CD14-positive monocyte (primary cell): ENCODE data around the gene PLPPR3. TPM values are rescaled to one million over a fixed set of nuclear protein-coding genes. Genes with fewer than 3 reads are reported as not detected.

ENCODE experiments used
- DNase-seq, 3 donors: peaks; one replicate each; pipeline ENCODE4 v3.0.0-alpha.2; 2011 to 2022
- H2AFZ ChIP-seq: 2 replicates; pipeline ENCODE4 v1.6.0; 2012; ENCODE audit warnings: mild to moderate bottlenecking, low read depth, low read length, inconsistent platforms; ENCODE audit not compliant: insufficient read depth, poor library complexity, severe bottlenecking
- H3K27ac ChIP-seq, 2 donors: 1 replicate in 1 of 2; 2 replicates in 1 of 2; pipeline ENCODE4 v1.5.1; 2012 to 2013; ENCODE audit warnings: low read length in 2 of 2, control low read depth in 1 of 2, inconsistent platforms in 1 of 2, low read depth in 1 of 2, mild to moderate bottlenecking in 1 of 2
- H3K27me3 ChIP-seq, 2 donors: one replicate each; pipeline versions ENCODE4 v1.6.0 to v1.6.1; 2011 to 2013; ENCODE audit warnings: low read length in 2 of 2; ENCODE audit not compliant: control insufficient read depth in 2 of 2, insufficient read depth in 2 of 2
- H3K36me3 ChIP-seq, 2 donors: replicated peaks in 1 of 2; 1 replicate in 1 of 2; 2 replicates in 1 of 2; pipeline versions ENCODE4 v1.5.1 to v1.6.1; 2012 to 2013; ENCODE audit warnings: low read length in 2 of 2, control low read depth in 1 of 2, inconsistent platforms in 1 of 2, mild to moderate bottlenecking in 1 of 2; ENCODE audit not compliant: insufficient read depth in 2 of 2, control insufficient read depth in 1 of 2
- H3K4me1 ChIP-seq, 2 donors: 1 replicate in 1 of 2; 2 replicates in 1 of 2; pipeline versions ENCODE4 v1.5.1 to v1.6.1; 2012 to 2013; ENCODE audit warnings: low read length in 2 of 2, control low read depth in 1 of 2, inconsistent platforms in 1 of 2, mild to moderate bottlenecking in 1 of 2, moderate library complexity in 1 of 2; ENCODE audit not compliant: insufficient read depth in 2 of 2, control insufficient read depth in 1 of 2
- H3K4me2 ChIP-seq: replicated peaks from 2 replicates; pipeline ENCODE3; 2012; ENCODE audit warnings: low read length, moderate library complexity, mild to moderate bottlenecking; ENCODE audit not compliant: poor library complexity, severe bottlenecking; ENCODE audit errors: extremely low read depth
- H3K4me3 ChIP-seq, 3 experiments: fragments of 200-600 bp in 1 of 3; sonication (generic) in 1 of 3; replicated peaks in 1 of 3; 1 replicate in 2 of 3; 2 replicates in 1 of 3; pipeline ENCODE4 v1.5.1; 2011 to 2013; ENCODE audit warnings: low read length in 3 of 3, mild to moderate bottlenecking in 3 of 3, control low read depth in 2 of 3, low read depth in 2 of 3, inconsistent platforms in 1 of 3, moderate library complexity in 1 of 3
- H3K79me2 ChIP-seq: 2 replicates; pipeline ENCODE4 v1.6.0; 2012; ENCODE audit warnings: mild to moderate bottlenecking, control low read depth, inconsistent platforms, low read length, moderate library complexity; ENCODE audit not compliant: insufficient read depth
- H3K9ac ChIP-seq: 2 replicates; pipeline ENCODE4 v1.6.0; 2017; ENCODE audit warnings: low read length, mild to moderate bottlenecking; ENCODE audit not compliant: insufficient read depth, poor library complexity, severe bottlenecking
- H3K9me3 ChIP-seq, 2 donors: replicated peaks in 1 of 2; 1 replicate in 1 of 2; 2 replicates in 1 of 2; pipeline versions ENCODE4 v1.5.1 to v1.6.1; 2012 to 2013; ENCODE audit warnings: low read length in 2 of 2, control low read depth in 1 of 2; ENCODE audit not compliant: control insufficient read depth in 1 of 2, insufficient read depth in 1 of 2
- H4K20me1 ChIP-seq: 2 replicates; pipeline ENCODE4 v1.6.0; 2012; ENCODE audit warnings: mild to moderate bottlenecking, low read length, control low read depth, moderate library complexity; ENCODE audit not compliant: insufficient read depth
- H3K27ac Mint-ChIP-seq, 7 donors: one replicate each; pipeline ENCODE4 v1.8.0; 2020; ENCODE audit warnings: mild to moderate bottlenecking in 7 of 7, mixed read lengths in 7 of 7, moderate library complexity in 6 of 7, inconsistent platforms in 2 of 7
- H3K27me3 Mint-ChIP-seq, 3 donors: one replicate each; pipeline ENCODE4 v1.8.0; 2021 to 2022; ENCODE audit warnings: low read depth in 3 of 3, mild to moderate bottlenecking in 3 of 3, mixed read lengths in 3 of 3, moderate library complexity in 3 of 3, inconsistent platforms in 1 of 3
- H3K36me3 Mint-ChIP-seq, 2 donors: one replicate each; pipeline ENCODE4 v1.8.0; 2020; ENCODE audit warnings: mixed read lengths in 2 of 2, inconsistent platforms in 1 of 2, mild to moderate bottlenecking in 1 of 2
- H3K4me1 Mint-ChIP-seq: one replicate; pipeline ENCODE4 v1.8.0; 2020; ENCODE audit warnings: mild to moderate bottlenecking, mixed read lengths
- H3K4me3 Mint-ChIP-seq, 2 donors: one replicate each; pipeline ENCODE4 v1.8.0; 2020; ENCODE audit warnings: mild to moderate bottlenecking in 2 of 2, mixed read lengths in 2 of 2, moderate library complexity in 1 of 2
- H3K9me3 Mint-ChIP-seq, 7 donors: one replicate each; pipeline ENCODE4 v1.8.0; 2020 to 2022; ENCODE audit warnings: mixed read lengths in 7 of 7, mild to moderate bottlenecking in 6 of 7, moderate library complexity in 6 of 7, inconsistent platforms in 2 of 7
- CTCF ChIP-seq: fragments of 200-600 bp; IDR thresholded peaks from one replicate; pipeline ENCODE4 v1.8.0; 2022; ENCODE audit warnings: antibody characterized with exemption, mild to moderate bottlenecking
- WGBS: methylation state at CpG from one replicate; pipeline ENCODE4 v1.1.5; 2013; ENCODE audit warnings: missing lambda C conversion rate; ENCODE audit not compliant: insufficient coverage; 5-methylcytosine and 5-hydroxymethylcytosine counted together
- intact Hi-C, 2 donors: fragments of 100-400 bp; cut with micrococcal nuclease; formaldehyde crosslinking; loops; one replicate each; pipeline versions ENCODE4 v1.15.0 to v1.15.1; 2023
- polyA plus RNA-seq, 3 donors: library from polyadenylated mRNA; depleted of rRNA in 1 of 3; unstranded in 2 of 3; stranded (reverse) in 1 of 3; fragments of 300-500 nt in 2 of 3; fragments of >200 nt in 1 of 3; fragmentation: Illumina TruSeq in 2 of 3; gene quantifications; 1 replicate in 2 of 3; 2 replicates in 1 of 3; pipeline ENCODE4 v1.2.3, GENCODE V29; 2012 to 2021

Gene PLPPR3
- polyA plus RNA-seq, 3 donors = 1.2 TPM; not detected in 2

DNA sequence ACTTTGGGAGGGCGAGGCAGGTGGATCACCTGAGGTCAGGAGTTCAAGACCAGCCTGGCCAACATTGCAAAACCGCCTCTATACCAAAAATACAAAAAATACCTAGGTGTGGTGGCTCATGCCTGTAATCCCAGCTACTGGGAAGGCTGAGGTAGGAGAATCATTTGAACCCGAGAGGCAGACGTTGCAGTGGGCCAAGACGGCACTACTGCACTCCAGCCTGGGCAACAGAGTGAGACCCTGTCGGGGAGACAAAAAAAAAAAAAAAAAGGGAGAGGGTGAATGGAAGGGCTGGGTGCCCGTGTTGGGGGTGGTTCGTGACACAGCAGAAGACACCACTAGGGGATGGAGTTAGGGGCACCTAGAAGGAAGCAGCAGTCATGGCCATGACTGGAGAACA is 48.6 kb upstream of the PLPPR3 start:
- peaks cover 6% of the 10 kb centered on the region for H3K4me1 Mint-ChIP-seq
- TF ChIP-seq CTCF = no peak
- no peak overlapping the region for H3K4me3 ChIP-seq
- no peaks in the 10 kb centered on the region for H3K9me3 ChIP-seq
- no peak overlapping the region for H3K9ac ChIP-seq
- H3K36me3 Mint-ChIP-seq = peaks cover 31 to 52% of the 10 kb centered on the region in 2 donors
- H3K4me2 ChIP-seq = no peak overlapping the region
- intact Hi-C loops = no loop called here
- peaks cover 0 to 5% (median 2%) of the 10 kb centered on the region in 3 donors for H3K27me3 Mint-ChIP-seq
- no peak overlapping the region for H3K4me3 Mint-ChIP-seq
- H3K27me3 ChIP-seq = peaks cover 0 to 11% of the 10 kb centered on the region in 2 donors
- no peaks in the 10 kb centered on the region for H3K9me3 Mint-ChIP-seq
- no peak overlapping the region for H3K27ac ChIP-seq
- peaks cover 49% of the 10 kb centered on the region for H4K20me1 ChIP-seq
- H2AFZ ChIP-seq = no peak overlapping the region
- peaks cover 10 to 23% of the 10 kb centered on the region in 2 donors for H3K36me3 ChIP-seq
- H3K79me2 ChIP-seq = no peaks in the 10 kb centered on the region
- H3K4me1 ChIP-seq = peaks cover 8 to 10% of the 10 kb centered on the region in 2 donors
- no peak for DNase-seq
- WGBS = 96% methylated on average over 5 of the region's 8 CpGs
- H3K27ac Mint-ChIP-seq = peak overlapping the region in 2 of 7 donors; percentile 23 to 75

DNA sequence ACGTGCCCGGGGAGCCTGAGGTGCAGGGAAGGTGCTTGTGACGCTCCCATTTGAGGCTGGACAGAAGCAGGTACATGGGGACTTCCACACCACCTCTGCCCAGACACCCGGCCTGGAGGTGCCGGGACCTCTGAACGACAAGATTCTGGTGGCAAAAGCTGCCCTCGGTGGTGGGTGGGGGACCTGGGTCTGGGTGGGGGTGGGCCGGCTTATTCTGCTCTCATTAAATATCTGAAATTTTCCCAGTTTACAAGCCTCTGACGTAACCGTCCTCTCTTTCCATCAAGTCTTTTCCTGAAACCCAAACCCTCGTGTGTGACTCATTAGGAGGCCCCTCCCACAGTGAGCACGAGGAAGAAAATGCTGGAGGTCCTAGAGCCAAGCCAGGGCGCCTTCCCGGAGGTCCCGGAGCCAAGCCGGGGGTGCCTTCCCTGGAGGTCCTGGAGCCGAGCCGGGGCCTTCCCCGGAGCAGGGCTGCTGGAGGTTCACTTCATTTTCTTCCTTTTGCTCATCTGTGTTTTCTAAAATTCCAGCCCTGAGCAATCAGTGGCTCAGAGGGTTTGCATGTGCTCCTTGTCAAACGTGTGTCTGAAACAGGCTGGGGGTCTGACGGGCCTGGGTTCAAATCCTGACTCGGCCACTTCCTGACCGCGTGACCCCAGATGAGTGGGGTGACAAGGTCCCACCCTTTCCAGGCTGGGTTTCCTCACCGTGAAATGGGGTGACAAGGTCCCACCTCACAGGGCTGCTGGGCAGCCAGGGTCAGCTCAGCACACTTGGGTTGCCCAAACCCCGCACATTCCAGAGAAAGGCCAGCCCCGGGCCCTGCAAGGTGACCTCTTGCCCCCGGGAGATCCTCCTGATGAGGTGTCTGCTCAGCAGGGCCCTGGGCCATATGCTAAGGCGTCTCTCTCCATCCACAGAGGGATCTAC is 47.8 kb upstream of the PLPPR3 start:
- Histone ChIP-seq H3K27ac (no peak overlapping the region), H3K79me2 (no peaks in the 10 kb centered on the region), H3K4me2 (no peak overlapping the region), H3K9ac (no peak overlapping the region), H3K4me3 (no peak overlapping the region), H4K20me1 (peaks cover 56% of the 10 kb centered on the region), H3K9me3 (no peaks in the 10 kb centered on the region), H2AFZ (no peak overlapping the region), H3K27me3 (peaks cover 0 to 11% of the 10 kb centered on the region in 2 donors), H3K36me3 (peaks cover 10 to 20% of the 10 kb centered on the region in 2 donors), H3K4me1 (peaks cover 8 to 10% of the 10 kb centered on the region in 2 donors)
- peak in 1 of 3 donors; percentile 48 for DNase-seq
- H3K36me3 Mint-ChIP-seq = peaks cover 29 to 50% of the 10 kb centered on the region in 2 donors
- no peak overlapping the region for H3K4me3 Mint-ChIP-seq
- H3K4me1 Mint-ChIP-seq = peaks cover 6% of the 10 kb centered on the region
- WGBS = 72% methylated on average over 20 of the region's 29 CpGs
- no peak for TF ChIP-seq CTCF
- H3K9me3 Mint-ChIP-seq = no peaks in the 10 kb centered on the region
- peaks cover 0 to 5% (median 2%) of the 10 kb centered on the region in 3 donors for H3K27me3 Mint-ChIP-seq
- intact Hi-C loops = loop anchor here in 1 of 2 donors (10.0 kb wide), 1 partner anchor 375 kb away; the partner anchor contains the start of genes ATP5F1D and MIDN
- H3K27ac Mint-ChIP-seq = peak overlapping the region in 1 of 7 donors; percentile 23
